Neural cell (in vitro differentiated cells): ENCODE results near the gene PARD3B. TPM values are rescaled to one million over a fixed set of nuclear protein-coding genes. Genes with fewer than 3 reads are reported as not detected.

ENCODE experiments used
- H2AFZ ChIP-seq: fragments of 200-600, 300-800 bp; sonication (generic), shearing (Covaris generic); 2 replicates; pipeline ENCODE4 v1.6.0; 2014; ENCODE audit warnings: low read depth, mild to moderate bottlenecking, antibody characterized with exemption, low read length, moderate library complexity
- H3F3A ChIP-seq: fragments of 200-600 bp; shearing (Covaris generic); 2 replicates; pipeline ENCODE4 v1.6.1; 2016; ENCODE audit warnings: mild to moderate bottlenecking, moderate library complexity, mixed read lengths, antibody characterized with exemption, low read length; ENCODE audit not compliant: insufficient read depth, poor library complexity, severe bottlenecking
- H3K27ac ChIP-seq: fragments of 200-600, 300-800 bp; sonication (generic), shearing (Covaris generic); 2 replicates; pipeline ENCODE4 v1.5.1; 2014; ENCODE audit warnings: mild to moderate bottlenecking, low read length, moderate library complexity
- H3K27me3 ChIP-seq: fragments of 300-800, 200-600 bp; sonication (generic), shearing (Covaris generic); 2 replicates; pipeline ENCODE4 v1.6.0; 2014; ENCODE audit warnings: mild to moderate bottlenecking, low read depth, low read length, moderate library complexity; ENCODE audit not compliant: insufficient read depth
- H3K36me3 ChIP-seq: fragments of 300-800, 200-600 bp; sonication (generic), shearing (Covaris generic); 2 replicates; pipeline ENCODE4 v1.5.1; 2014; ENCODE audit warnings: mild to moderate bottlenecking, antibody characterized with exemption, low read length, moderate library complexity; ENCODE audit not compliant: insufficient read depth
- H3K4me2 ChIP-seq: fragments of 300-800, 200-600 bp; sonication (generic), shearing (Covaris generic); 2 replicates; pipeline ENCODE4 v1.6.0; 2014; ENCODE audit warnings: mild to moderate bottlenecking, low read length
- H3K4me3 ChIP-seq: fragments of 300-800, 200-600 bp; sonication (generic), shearing (Covaris generic); 2 replicates; pipeline ENCODE4 v1.5.1; 2014; ENCODE audit warnings: mild to moderate bottlenecking, low read length, moderate library complexity
- H3K79me2 ChIP-seq: fragments of 200-600 bp; shearing (Covaris generic); replicated peaks from 2 replicates; pipeline ENCODE4 v1.6.0; 2014; ENCODE audit warnings: mild to moderate bottlenecking, low read length, moderate library complexity; ENCODE audit not compliant: insufficient read depth
- H3K9ac ChIP-seq: fragments of 300-800, 200-600 bp; sonication (generic), shearing (Covaris generic); 2 replicates; pipeline ENCODE4 v1.6.1; 2016; ENCODE audit warnings: mild to moderate bottlenecking, low read length, mixed read lengths
- H3K9me2 ChIP-seq: fragments of 200-600 bp; shearing (Covaris generic); 2 replicates; pipeline ENCODE4 v1.6.1; 2016; ENCODE audit warnings: mild to moderate bottlenecking, low read length, mixed read lengths; ENCODE audit not compliant: insufficient read depth
- H3K9me3 ChIP-seq: fragments of 200-600, 300-800 bp; sonication (generic), shearing (Covaris generic); 2 replicates; pipeline ENCODE4 v1.6.1; 2016; ENCODE audit warnings: mild to moderate bottlenecking, mixed run types, low read length, moderate library complexity, mixed read lengths
- H4K20me1 ChIP-seq: fragments of 200-600 bp; shearing (Covaris generic); 2 replicates; pipeline ENCODE4 v1.6.1; 2016; ENCODE audit warnings: mild to moderate bottlenecking, mixed run types; ENCODE audit not compliant: insufficient read depth
- EP300 ChIP-seq: fragments of 450-650 bp; conservative IDR thresholded peaks from 2 replicates; pipeline ENCODE4 v1.6.1; 2014; ENCODE audit warnings: antibody characterized with exemption, mild to moderate bottlenecking, moderate library complexity; ENCODE audit not compliant: poor library complexity, severe bottlenecking
- EZH2 ChIP-seq: fragments of 200-600, 300-800 bp; shearing (Covaris generic), sonication (generic); IDR thresholded peaks from 2 replicates; pipeline ENCODE4 v1.6.1; 2014; ENCODE audit warnings: antibody characterized with exemption, low read length, borderline replicate concordance, mild to moderate bottlenecking; ENCODE audit not compliant: insufficient read depth, poor library complexity, severe bottlenecking
- MXI1 ChIP-seq: fragments of 450-650 bp; conservative IDR thresholded peaks from 2 replicates; pipeline ENCODE4 v1.6.1; 2014; ENCODE audit warnings: antibody characterized with exemption, mild to moderate bottlenecking; ENCODE audit not compliant: poor library complexity, severe bottlenecking
- POLR2AphosphoS5 ChIP-seq: IDR thresholded peaks from 2 replicates; pipeline ENCODE4 v1.6.1; 2012
- RAD21 ChIP-seq: fragments of 450-650 bp; conservative IDR thresholded peaks from 2 replicates; pipeline ENCODE4 v1.6.1; 2014; ENCODE audit warnings: antibody characterized with exemption, mild to moderate bottlenecking, moderate library complexity
- SMC3 ChIP-seq: fragments of 450-650 bp; conservative IDR thresholded peaks from 2 replicates; pipeline ENCODE4 v1.6.1; 2014; ENCODE audit warnings: antibody characterized with exemption, mild to moderate bottlenecking, moderate library complexity; ENCODE audit not compliant: poor library complexity
- TAF1 ChIP-seq: IDR thresholded peaks from 2 replicates; pipeline ENCODE4 v1.6.1; 2012; ENCODE audit warnings: low read depth
- polyA plus RNA-seq: library from polyadenylated mRNA; depleted of rRNA; stranded (reverse); fragments of >200 nt; gene quantifications from 2 replicates; pipeline ENCODE4 v1.2.3, GENCODE V29; 2014
- TF ChIP-seq, protein P1 (sequence below): fragments of 450-650 bp; IDR thresholded peaks from 2 replicates; pipeline ENCODE4 v1.5.1; 2014; ENCODE audit warnings: antibody characterized with exemption, mild to moderate bottlenecking, moderate library complexity; ENCODE audit not compliant: poor library complexity, severe bottlenecking
- TF ChIP-seq, protein P2 (sequence below): IDR thresholded peaks from 2 replicates; pipeline ENCODE4 v1.6.1; 2012; ENCODE audit warnings: borderline replicate concordance

PARD3B gene
- polyA plus RNA-seq, 1 donor from 2014 or later, result 0.54 TPM

DNA sequence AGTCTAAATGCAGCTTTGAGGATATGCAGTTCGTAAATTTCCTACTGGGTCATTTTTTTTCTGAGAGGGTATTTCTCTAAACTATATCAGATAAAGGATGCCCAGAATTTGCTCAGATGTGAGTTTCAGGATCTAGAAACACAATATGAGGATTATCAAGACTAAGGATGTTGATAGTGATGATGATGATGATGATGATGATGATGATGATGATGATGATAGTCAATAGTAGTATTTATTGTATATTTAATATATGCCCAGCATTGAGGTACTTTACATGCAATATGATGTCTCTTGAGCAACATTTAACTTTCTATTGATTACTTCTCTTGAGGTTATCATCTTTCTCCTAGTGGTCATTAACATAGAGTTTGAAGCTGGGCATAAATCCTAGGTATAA is 914.9 kb downstream of the PARD3B start:
- Histone ChIP-seq H3K79me2 (no peaks in the 10 kb centered on the region), H3K27me3 (no peaks in the 10 kb centered on the region)

DNA sequence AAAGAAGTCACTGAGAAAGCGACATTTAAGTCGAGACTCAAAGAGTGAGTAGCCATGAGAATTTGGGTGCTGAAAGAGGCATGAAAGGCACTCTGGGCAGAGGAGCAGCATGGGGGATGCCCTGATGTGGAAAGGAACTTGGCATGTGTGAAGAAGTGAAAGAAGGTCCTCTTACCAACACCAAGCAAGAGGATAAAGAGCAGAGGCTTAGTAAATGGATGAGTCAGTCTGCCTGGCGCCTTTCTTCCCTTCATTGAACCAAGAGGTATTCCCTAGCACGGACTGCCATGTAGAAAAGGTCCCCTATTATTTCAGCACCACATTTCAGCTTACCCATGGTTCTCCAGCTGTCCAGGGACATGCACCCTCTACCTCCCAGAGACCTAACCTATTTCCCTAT is 915.9 kb downstream of the PARD3B start:
- H3F3A ChIP-seq, result no peaks in the 10 kb centered on the region
- H3K27me3 ChIP-seq, result no peaks in the 10 kb centered on the region
- no peaks in the 10 kb centered on the region for H3K79me2 ChIP-seq
- no peak for TF ChIP-seq SMC3
- no peak for TF ChIP-seq MXI1
- TF ChIP-seq EP300, result no peak
- TF ChIP-seq, protein P1, sequence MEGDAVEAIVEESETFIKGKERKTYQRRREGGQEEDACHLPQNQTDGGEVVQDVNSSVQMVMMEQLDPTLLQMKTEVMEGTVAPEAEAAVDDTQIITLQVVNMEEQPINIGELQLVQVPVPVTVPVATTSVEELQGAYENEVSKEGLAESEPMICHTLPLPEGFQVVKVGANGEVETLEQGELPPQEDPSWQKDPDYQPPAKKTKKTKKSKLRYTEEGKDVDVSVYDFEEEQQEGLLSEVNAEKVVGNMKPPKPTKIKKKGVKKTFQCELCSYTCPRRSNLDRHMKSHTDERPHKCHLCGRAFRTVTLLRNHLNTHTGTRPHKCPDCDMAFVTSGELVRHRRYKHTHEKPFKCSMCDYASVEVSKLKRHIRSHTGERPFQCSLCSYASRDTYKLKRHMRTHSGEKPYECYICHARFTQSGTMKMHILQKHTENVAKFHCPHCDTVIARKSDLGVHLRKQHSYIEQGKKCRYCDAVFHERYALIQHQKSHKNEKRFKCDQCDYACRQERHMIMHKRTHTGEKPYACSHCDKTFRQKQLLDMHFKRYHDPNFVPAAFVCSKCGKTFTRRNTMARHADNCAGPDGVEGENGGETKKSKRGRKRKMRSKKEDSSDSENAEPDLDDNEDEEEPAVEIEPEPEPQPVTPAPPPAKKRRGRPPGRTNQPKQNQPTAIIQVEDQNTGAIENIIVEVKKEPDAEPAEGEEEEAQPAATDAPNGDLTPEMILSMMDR, result no peak
- no peak for TF ChIP-seq TAF1
- TF ChIP-seq, protein P2, sequence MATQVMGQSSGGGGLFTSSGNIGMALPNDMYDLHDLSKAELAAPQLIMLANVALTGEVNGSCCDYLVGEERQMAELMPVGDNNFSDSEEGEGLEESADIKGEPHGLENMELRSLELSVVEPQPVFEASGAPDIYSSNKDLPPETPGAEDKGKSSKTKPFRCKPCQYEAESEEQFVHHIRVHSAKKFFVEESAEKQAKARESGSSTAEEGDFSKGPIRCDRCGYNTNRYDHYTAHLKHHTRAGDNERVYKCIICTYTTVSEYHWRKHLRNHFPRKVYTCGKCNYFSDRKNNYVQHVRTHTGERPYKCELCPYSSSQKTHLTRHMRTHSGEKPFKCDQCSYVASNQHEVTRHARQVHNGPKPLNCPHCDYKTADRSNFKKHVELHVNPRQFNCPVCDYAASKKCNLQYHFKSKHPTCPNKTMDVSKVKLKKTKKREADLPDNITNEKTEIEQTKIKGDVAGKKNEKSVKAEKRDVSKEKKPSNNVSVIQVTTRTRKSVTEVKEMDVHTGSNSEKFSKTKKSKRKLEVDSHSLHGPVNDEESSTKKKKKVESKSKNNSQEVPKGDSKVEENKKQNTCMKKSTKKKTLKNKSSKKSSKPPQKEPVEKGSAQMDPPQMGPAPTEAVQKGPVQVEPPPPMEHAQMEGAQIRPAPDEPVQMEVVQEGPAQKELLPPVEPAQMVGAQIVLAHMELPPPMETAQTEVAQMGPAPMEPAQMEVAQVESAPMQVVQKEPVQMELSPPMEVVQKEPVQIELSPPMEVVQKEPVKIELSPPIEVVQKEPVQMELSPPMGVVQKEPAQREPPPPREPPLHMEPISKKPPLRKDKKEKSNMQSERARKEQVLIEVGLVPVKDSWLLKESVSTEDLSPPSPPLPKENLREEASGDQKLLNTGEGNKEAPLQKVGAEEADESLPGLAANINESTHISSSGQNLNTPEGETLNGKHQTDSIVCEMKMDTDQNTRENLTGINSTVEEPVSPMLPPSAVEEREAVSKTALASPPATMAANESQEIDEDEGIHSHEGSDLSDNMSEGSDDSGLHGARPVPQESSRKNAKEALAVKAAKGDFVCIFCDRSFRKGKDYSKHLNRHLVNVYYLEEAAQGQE, result no peak
- TF ChIP-seq EZH2, result no peak
- no peak for TF ChIP-seq POLR2AphosphoS5
- no peak for TF ChIP-seq RAD21
- no peak overlapping the region for H3K9ac ChIP-seq
- H4K20me1 ChIP-seq, result no peaks in the 10 kb centered on the region
- no peaks in the 10 kb centered on the region for H3K9me2 ChIP-seq
- H3K9me3 ChIP-seq, result no peaks in the 10 kb centered on the region
- H3K27ac ChIP-seq, result no peak overlapping the region
- H2AFZ ChIP-seq, result no peak overlapping the region
- no peak overlapping the region for H3K4me3 ChIP-seq
- no peak overlapping the region for H3K4me2 ChIP-seq
- no peaks in the 10 kb centered on the region for H3K36me3 ChIP-seq

More for the DNA sequence above, 914.9 kb downstream of the PARD3B start:
- H3K27ac ChIP-seq, result no peak overlapping the region
- no peaks in the 10 kb centered on the region for H3K9me2 ChIP-seq
- H3K4me2 ChIP-seq, result no peak overlapping the region
- no peak overlapping the region for H3K9ac ChIP-seq
- no peaks in the 10 kb centered on the region for H4K20me1 ChIP-seq
- H3K9me3 ChIP-seq, result no peaks in the 10 kb centered on the region
- H3F3A ChIP-seq, result no peaks in the 10 kb centered on the region
- TF ChIP-seq EZH2 (no peak), TAF1 (no peak), SMC3 (no peak), POLR2AphosphoS5 (no peak)
- TF ChIP-seq, protein P2, result no peak
- no peaks in the 10 kb centered on the region for H3K36me3 ChIP-seq
- no peak overlapping the region for H2AFZ ChIP-seq
- no peak overlapping the region for H3K4me3 ChIP-seq
